ENCODE results near the gene PSMC3.

The PSMC3 gene

GRCh38 chr11:47394322-47395222 lies 31.7 kb downstream of the PSMC3 start:
- DNase-seq (ENCODE audit: low read depth in 2 of 2) = no peak

GRCh38 chr11:47394050-47394321 lies 32.3 kb downstream of the PSMC3 start:
- no peak for DNase-seq (ENCODE audit: low read depth in 2 of 2)

- no peak for DNase-seq (ENCODE audit: low read depth in 2 of 2)
Observed at GRCh38 chr11:47393163-47394049, 32.8 kb downstream of the PSMC3 start.

- DNase-seq (ENCODE audit: low read depth in 2 of 2) = no peak
Observed at GRCh38 chr11:47392546-47393162, 33.6 kb downstream of the PSMC3 start.

- DNase-seq (ENCODE audit: low read depth in 2 of 2) = no peak
Observed at GRCh38 chr11:47391711-47392432, 34.4 kb downstream of the PSMC3 start.

- DNase-seq (ENCODE audit: low read depth in 2 of 2) = no peak
Observed at GRCh38 chr11:47391077-47391583, 35.1 kb downstream of the PSMC3 start.

- DNase-seq (ENCODE audit: low read depth in 2 of 2) = no peak
Observed at GRCh38 chr11:47390422-47390760, 35.8 kb downstream of the PSMC3 start.

GRCh38 chr11:47389577-47390421 lies 36.4 kb downstream of the PSMC3 start:
- no peak for DNase-seq (ENCODE audit: low read depth in 2 of 2)

- no peak for DNase-seq (ENCODE audit: low read depth in 2 of 2)
Observed at GRCh38 chr11:47388697-47389576, 37.3 kb downstream of the PSMC3 start.

GRCh38 chr11:47387944-47388696 lies 38.1 kb downstream of the PSMC3 start:
- no peak for DNase-seq (ENCODE audit: low read depth in 2 of 2)

GRCh38 chr11:47384498-47384897 lies 41.7 kb downstream of the PSMC3 start:
- no peak for DNase-seq (ENCODE audit: low read depth in 2 of 2)

GRCh38 chr11:47383071-47383470 lies 43.2 kb downstream of the PSMC3 start:
- no peak for DNase-seq (ENCODE audit: low read depth in 2 of 2)

GRCh38 chr11:47380078-47380477 lies 46.2 kb downstream of the PSMC3 start:
- DNase-seq (ENCODE audit: low read depth in 2 of 2) = no peak

GRCh38 chr11:47379317-47379716 lies 46.9 kb downstream of the PSMC3 start:
- no peak for DNase-seq (ENCODE audit: low read depth in 2 of 2)

GRCh38 chr11:47378836-47379170 lies 47.4 kb downstream of the PSMC3 start:
- no peak for DNase-seq (ENCODE audit: low read depth in 2 of 2)

- no peak for DNase-seq (ENCODE audit: low read depth in 2 of 2)
Observed at GRCh38 chr11:47378010-47378835, 48.0 kb downstream of the PSMC3 start, which contains the start of gene SPI1. Gene SPI1, minus strand, starts transcription at chr11:47378547. Its CDS starts 194 bp downstream, at chr11:47378353.

- DNase-seq (ENCODE audit: low read depth in 2 of 2) = no peak
Observed at GRCh38 chr11:47377571-47378009, 48.6 kb downstream of the PSMC3 start.
